ENCODE measurements around the gene SHMT2.

The SHMT2 gene

GRCh38 chr12:57227315-57228115 lies 2.0 kb upstream of the SHMT2 start:
- DNase-seq (ENCODE audit: low read depth): no peak

- no peak for DNase-seq (ENCODE audit: low read depth)
These were observed 371 bp upstream of the SHMT2 start for GRCh38 chr12:57229046-57229633.

- no peak for DNase-seq (ENCODE audit: low read depth)
These were observed 1.1 kb downstream of the SHMT2 start for GRCh38 chr12:57230381-57231155.

- DNase-seq (ENCODE audit: low read depth): no peak
These were observed 1.9 kb downstream of the SHMT2 start for GRCh38 chr12:57231276-57232021.

GRCh38 chr12:57232156-57232756 lies 2.7 kb downstream of the SHMT2 start:
- no peak for DNase-seq (ENCODE audit: low read depth)

GRCh38 chr12:57233357-57234232 lies 4.1 kb downstream of the SHMT2 start:
- no peak for DNase-seq (ENCODE audit: low read depth)

GRCh38 chr12:57234233-57234570 lies 4.7 kb downstream of the SHMT2 start:
- DNase-seq (ENCODE audit: low read depth): no peak

- DNase-seq (ENCODE audit: low read depth): no peak
These were observed 5.1 kb downstream of the SHMT2 start for GRCh38 chr12:57234571-57235016.

GRCh38 chr12:57235017-57235727 lies 5.7 kb downstream of the SHMT2 start:
- DNase-seq (ENCODE audit: low read depth): no peak

- no peak for DNase-seq (ENCODE audit: low read depth)
These were observed 6.2 kb downstream of the SHMT2 start for GRCh38 chr12:57235728-57236131.

GRCh38 chr12:57236201-57236924 lies 6.9 kb downstream of the SHMT2 start:
- no peak for DNase-seq (ENCODE audit: low read depth)

- no peak for DNase-seq (ENCODE audit: low read depth)
These were observed 7.5 kb downstream of the SHMT2 start for GRCh38 chr12:57236925-57237595.

GRCh38 chr12:57237596-57237931 lies 8.1 kb downstream of the SHMT2 start:
- no peak for DNase-seq (ENCODE audit: low read depth)

GRCh38 chr12:57237932-57238853 lies 8.7 kb downstream of the SHMT2 start:
- DNase-seq (ENCODE audit: low read depth): no peak

GRCh38 chr12:57238854-57239554 lies 9.5 kb downstream of the SHMT2 start:
- no peak for DNase-seq (ENCODE audit: low read depth)

GRCh38 chr12:57239587-57240065 lies 10.1 kb downstream of the SHMT2 start:
- DNase-seq (ENCODE audit: low read depth): no peak

Data from HS-27A (cell line).